Heart left ventricle (tissue), 13 donors: ENCODE data around the gene USP53.

Experiments used
- CTCF ChIP-seq, 12 donors: fragments of 200-600 bp; sonication (generic) in 4 of 12; IDR thresholded peaks; one replicate each; pipeline versions ENCODE4 v1.5.0 to v1.8.0; 2018 to 2022; ENCODE audit warnings: antibody characterized with exemption in 12 of 12, mild to moderate bottlenecking in 5 of 12
- POLR2A ChIP-seq, 2 donors: fragments of 450-650 bp; IDR thresholded peaks; one replicate each; pipeline ENCODE4 v1.6.1; 2017; ENCODE audit warnings: antibody characterized with exemption in 2 of 2, mild to moderate bottlenecking in 2 of 2, moderate library complexity in 2 of 2
- donor health status: ischemic (EF 13 %, LVEDD 7.1; RV severe dilation, severe dysfunction).
- donor health status: DM: no; HTN: yes; CAD: no.
- donor health status: DM: no; HTN: no; CAD: no.
- donor health status: ischemic (EF 25% LVEDD 6.9; RV normal size, moderate dysfunction).
- donor health status: ischemic (EF 25% LVEDD 5.7; RV mildly dilated, moderate dysfunction).
- donor health status: ischemic (EF 35%, LVEDD 5.7; RV mildly dilated, moderate dysfunction).
- donor health status: nonischemic (EF 11% LVEDD 7.7; RV severe dilation, severe dysfunction).
- donor health status: DM: yes; HTN: yes; CAD: no.
- donor health status: PGD.
- donor health status: ischemic (EF 29% LVEDD 5.4; RV normal size, mild dysfunction).
- donor health status: nonischemic (EF 23%, LVEDD 6.1; RV moderate dilation, normal function).

- TF ChIP-seq POLR2A (IDR thresholded peaks at IDR 0.05) (no peak), CTCF (IDR thresholded peaks at IDR 0.05) (no peak)
Measured at GRCh38 chr4:119227690-119228089, 15.2 kb downstream of the USP53 start.
